Colon (tissue), 2 donors: Measurements from ENCODE around the gene ARHGEF6.
A peak's percentile ranks its signal among the peaks of the same experiment; 100 is the strongest.

Source experiments
- FAIRE-seq: peaks from 2 replicates; lab custom pipeline; 2012; peaks lifted over from hg19 to GRCh38; lab: Jason Lieb, UNC
- donor health status: control.
- donor health status: control.

ARHGEF6 gene

DNA sequence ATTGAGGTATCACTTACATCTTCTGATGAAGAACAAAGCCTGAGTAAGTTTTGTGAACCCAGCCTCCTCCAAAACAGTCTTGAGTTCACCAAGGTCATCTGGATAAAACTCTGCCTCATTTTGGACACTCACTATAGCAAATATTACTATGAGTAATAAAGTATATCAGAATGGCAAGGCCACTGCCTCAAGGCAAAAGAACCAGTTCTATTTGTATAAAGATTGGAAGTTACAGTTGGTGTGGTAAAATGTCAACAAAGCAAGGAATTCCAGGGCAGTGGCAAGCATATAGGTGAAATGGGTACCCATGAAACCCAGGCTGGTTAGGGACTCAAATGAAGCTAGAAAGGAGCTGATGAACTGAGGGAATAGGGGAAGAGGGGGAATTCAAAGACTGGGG lies 2.4 kb upstream of the ARHGEF6 start:
- no peak for FAIRE-seq

DNA sequence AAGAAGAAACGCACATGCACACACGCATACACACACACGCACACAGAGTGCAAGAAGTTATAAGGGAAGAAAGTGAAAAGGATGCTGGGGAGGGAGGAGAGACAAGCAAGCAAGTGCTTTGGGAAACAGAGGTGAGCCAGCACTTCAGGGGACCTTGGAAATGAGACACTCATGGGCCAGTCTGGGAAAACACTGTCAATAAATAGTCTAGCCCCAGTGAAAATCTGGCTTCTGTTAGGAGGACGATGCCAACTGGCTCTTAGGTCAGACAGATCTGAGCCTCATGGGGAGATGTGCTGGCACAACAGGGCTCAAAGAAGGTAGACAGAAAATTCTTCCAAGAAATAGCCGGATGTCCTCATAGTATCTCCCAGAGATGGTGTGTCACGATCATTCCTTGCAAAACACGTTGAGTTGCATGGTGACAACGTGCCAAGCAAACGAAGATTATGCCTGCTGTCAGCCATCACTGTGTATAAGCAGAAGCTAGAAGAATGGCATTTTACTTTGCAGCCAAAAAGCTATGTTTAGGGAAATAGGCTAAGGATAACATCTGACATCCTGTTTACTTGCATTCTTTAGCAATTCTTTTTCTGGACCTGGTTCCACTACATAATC lies 557 bp upstream of the ARHGEF6 start:
- FAIRE-seq, result no peak

DNA sequence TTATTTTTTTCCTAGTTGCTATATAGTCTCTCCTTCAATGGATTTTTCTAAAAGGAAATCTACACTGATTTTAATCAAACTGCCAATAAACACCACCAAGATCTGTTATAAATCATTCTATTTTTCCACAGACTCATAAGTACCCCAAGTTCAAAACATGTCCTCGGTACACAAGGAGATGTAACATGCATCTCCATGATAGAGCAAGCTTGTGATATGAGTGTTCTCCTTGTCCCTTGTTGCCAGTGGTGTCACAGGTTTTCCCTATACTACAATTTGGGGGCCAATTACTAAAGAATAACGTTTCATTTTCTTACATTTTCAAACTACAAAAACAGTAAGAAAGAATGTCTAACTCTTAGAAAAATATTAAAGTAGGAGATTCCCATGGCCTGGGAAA lies 491 bp downstream of the ARHGEF6 start:
- FAIRE-seq, result no peak

DNA sequence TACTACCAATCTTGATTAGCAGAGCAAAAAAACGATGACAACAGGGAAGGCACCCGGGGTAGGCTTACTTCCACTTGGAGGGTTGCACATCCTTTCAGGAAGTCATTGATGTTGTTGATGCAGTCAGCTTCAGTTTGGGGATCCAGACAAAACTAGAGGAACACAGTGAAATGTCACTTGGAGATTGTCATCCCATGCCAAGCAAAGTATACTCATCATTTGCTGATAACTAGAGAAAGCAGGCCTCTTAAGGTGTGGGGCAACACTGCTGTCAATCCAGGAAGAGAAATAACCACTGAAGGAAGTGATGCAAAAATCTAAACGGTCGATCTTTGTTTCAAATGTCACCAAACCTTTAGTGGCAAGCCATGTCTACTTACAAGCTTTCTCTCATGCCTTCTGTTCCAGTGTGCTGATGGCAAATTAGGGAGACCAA lies 1.4 kb downstream of the ARHGEF6 start:
- FAIRE-seq, result no peak

DNA sequence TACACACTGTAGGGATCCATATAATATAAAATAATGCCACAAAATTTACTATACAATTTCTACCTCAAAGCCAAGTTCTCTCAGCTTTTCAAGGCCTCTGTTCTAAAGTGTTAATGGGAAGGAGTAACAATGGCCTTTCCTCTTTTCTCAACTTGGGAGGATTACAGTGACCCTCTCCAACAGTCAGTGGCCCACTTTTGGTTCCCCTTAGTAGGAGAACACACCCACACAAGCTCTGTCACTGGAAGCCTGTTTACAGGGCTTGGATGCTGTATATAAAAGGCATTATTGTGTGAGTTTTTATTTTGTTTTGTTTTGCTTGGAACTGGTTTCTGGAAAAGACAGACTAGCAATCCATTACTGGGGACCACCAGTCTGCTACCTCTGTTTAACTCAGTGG lies 1.8 kb downstream of the ARHGEF6 start:
- FAIRE-seq, result no peak

DNA sequence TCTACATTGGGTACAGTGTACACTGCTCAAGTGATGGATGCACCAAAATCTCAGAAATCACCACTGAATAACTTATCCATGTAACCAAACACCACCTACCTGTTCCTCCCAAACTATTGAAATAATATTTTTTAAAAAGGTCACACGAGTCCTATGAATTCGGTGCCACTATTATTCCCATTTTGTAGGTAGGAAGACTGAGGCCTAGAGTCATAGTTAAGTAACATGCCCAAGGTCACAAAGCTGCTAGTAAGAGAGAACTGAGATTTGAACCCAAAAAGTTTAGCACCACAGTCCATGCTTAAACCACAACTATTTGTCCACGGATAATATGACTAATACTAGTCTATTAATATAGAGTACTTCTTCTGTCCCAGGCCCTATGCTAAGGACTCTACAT lies 2.7 kb downstream of the ARHGEF6 start:
- no peak for FAIRE-seq

DNA sequence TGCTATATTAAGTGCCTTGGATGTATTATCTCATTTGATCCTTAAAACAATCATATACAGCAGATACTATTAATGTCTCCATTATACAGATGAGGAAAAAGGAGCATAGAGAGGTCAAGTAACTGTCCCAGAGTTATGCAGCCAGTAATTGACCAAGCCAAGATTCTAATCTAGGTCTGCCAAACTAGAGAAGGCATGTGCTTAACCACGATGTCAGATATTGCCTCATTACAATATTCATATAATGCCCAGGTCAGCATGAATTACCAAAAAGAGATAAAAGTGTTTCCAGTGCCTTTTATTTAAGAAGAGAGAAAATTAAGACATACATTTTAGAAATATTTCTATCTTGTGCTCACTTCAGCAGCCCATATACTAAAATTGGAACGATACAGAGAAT lies 7.1 kb downstream of the ARHGEF6 start:
- peak; percentile 5 for FAIRE-seq

DNA sequence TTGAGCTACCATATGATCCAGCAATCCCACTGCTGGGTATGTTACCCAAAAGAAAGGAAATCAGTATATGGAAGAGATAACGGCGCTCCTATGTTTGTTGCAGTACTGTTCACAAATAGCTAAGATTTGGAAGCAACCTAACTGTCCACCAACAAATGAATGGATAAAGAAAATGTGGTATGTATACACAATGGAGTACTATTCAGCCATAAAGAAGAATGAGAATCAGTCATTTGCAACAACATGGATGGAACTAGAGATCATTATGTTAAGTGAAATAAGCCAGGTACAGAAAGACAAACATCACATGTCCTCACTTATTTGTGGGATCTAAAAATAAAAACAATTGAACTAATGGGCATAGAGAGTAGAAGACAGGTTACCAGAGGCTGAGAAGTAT lies 8.9 kb downstream of the ARHGEF6 start:
- FAIRE-seq, result peak; percentile 83

DNA sequence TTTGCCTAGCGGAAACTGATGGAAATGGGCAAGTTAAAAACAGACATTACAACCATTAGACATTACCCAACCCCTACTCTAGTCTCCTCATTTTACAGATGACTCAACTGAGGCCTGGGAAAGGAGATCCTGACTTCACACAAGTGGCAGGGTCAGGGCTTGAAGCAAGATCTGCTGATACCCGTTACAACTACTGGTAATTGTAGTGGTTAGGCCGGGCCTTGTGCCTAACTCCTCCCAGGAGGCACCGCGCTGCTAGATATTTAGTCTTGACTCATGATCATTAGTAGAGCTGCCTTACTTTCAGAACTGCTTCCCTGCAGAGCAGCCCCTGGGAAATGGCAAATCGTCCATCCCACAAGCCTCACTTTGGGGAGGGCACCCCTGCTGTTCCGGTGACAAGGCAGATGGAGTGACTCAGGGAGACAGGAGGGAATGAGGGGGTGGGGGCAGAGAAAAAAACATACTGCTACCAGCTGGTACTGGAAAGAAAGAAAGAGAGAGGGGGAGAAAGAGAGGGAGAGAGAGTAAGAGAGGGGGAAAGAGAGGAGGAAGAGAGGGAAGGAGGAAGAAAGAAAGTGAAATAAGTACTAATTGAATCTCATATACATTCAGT lies 12.2 kb downstream of the ARHGEF6 start:
- no peak for FAIRE-seq

DNA sequence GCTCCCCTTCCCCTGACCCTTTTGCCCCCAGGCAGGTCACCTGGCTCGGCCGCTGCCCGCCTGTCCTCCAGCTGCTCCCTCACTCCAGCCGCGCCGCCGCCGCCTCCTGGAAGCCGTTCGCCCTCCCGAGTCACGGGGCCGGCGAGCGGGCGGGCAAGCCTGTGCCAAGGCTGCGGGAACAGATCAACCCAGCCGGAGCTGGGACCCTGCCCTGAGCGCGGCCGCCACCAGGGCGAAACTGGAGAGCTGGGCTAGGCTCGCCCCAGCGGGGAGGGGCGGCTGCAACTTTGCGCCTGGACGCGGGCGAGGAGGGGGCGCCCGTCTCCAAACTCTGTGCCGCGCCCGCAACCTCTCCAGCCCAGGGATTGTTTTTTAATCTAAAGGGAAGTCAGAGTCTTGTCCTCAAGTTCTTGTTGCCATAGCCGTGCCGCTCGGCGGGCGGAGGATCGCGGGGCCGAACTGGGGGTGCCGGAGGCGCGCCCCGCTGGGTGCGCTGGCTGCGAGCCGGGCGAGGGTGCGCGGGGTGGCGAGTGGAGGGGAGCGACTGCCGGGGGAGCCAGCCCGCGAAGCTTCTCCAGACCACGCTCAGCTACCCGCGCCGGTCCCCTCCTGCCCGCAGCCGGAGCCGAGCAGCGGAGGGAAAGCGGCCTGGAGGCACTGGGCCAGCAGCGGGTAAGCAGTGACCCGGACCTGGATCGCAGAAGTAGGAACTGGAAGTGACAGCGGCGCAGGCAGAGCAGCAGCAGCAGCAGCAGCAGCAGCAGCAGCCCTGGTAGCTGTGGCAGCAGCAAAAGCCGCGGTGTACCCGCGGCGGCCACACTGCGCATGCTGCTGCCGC lies 13.4 kb downstream of the ARHGEF6 start:
- FAIRE-seq, result no peak

DNA sequence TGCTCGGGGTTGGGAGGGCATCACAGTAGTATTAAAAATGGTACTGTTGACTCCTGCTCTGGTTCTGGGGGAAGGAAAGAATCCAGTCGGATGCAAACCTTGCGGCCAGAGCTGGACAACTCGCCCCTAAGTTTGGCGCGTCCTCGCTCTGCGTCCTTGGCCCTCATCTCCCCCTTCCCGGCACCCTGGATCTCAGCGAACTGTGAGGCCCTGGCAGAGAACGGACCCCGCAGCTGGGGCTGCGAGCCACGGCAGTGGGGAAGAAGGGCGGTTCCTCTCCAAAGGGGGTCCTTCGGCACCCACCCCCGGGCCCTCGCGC lies 14.0 kb downstream of the ARHGEF6 start:
- FAIRE-seq, result no peak

DNA sequence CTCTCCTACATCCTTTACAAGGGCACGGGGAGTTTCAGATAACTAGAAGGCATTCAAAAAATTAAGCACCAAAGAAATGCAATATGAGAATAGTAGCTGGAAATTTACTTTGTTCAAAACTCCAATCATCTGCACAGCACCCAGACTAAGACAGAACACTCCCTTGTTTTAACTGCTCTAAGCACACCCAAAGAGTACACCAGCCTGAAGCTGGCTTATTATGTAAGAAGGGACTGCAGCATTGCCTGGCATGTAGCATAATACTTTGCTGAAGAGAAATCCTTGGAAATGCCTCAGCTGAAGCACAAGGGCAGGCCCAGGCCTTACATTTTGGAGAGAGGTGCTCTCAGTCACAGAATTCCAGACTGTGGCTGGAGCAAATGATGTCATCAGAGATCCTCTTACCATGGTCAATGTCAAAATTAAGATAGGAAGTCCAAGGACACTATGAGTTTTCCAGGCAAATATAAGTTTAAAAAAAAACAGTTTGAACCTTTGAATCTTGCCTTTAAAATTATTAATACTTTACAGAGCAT lies 14.8 kb downstream of the ARHGEF6 start:
- no peak for FAIRE-seq

DNA sequence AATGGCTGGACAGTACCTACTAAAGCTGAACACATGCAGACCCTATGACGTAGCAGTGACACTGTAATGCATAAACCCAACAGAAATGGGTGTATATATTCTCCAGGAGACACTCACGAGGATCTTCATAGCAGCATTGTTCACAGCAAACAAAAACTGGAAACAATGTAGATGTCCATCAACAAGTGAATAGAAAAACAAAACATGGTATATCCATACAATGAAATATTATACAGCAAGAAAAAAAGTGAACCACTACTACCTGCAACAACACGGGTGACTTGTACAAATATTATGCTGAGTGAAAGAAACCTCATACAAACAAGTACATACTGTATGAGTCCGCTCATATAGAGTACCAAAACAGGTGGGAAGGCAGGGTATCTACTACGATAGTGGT lies 16.5 kb downstream of the ARHGEF6 start:
- FAIRE-seq, result no peak

DNA sequence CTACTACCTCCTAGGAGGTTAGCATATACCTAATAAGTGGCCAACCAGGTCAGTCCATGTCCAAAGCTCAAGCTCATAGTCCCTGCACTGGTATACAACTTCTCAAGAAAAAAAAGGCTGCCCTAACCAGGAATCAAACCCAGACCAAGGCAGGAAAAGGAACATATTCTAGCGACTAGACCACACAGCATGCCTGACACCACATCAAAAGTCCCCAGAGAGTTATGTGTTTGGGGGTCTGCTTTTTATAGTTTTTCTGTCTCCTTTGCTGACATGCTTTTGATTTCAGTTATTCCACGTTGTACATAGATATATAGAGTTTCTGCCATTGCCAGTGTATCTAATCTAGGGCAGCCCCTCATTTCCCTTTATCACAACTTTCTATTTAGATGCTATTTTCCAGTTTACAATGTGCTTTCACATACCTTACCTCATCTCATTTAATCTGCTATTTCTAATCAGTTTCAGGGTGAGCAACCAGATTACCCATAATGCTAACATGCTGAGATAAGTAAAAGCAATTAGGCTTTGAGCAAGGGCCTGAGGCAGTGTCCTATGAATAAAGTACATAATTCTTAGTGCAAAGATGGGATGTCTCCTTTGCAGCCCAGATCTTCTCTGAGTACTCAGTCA lies 17.8 kb downstream of the ARHGEF6 start:
- no peak for FAIRE-seq

DNA sequence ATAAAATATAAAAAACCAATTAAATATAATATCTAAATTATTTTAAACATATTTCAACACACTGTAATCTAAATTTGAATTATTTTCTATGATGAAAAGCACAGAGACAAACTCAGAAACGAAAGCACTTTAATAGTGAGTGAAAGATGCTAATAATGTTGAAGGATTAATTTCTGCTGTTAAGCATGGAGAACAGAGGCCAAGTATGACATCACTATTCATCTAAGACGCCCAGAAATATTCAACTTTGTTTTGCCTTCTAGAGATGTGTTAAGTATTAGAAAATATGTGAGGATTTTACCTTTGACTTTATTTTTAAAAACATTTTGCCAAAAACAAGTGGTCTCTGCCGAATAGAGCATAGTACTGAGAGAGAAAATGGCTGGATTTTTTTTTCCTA lies 19.3 kb downstream of the ARHGEF6 start:
- FAIRE-seq, result peak; percentile 69

DNA sequence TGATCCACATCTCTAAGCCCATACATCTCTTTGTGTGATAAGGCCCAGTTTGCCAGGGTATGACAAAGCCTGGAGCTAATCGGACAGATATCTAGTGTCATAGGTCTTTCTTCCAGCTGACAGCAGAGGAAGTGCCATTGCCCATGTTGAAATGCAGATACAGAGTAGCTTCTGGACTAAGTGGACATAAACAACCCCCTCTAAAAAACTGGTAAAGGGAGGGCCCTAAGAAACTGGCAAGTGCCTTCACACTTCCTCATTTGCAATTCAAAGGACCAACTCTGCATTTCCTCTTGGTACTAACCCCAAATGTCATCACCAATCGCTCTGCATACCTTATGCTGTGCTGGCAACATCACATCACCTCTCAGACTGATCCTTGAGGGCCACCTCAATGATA lies 20.8 kb downstream of the ARHGEF6 start:
- no peak for FAIRE-seq

DNA sequence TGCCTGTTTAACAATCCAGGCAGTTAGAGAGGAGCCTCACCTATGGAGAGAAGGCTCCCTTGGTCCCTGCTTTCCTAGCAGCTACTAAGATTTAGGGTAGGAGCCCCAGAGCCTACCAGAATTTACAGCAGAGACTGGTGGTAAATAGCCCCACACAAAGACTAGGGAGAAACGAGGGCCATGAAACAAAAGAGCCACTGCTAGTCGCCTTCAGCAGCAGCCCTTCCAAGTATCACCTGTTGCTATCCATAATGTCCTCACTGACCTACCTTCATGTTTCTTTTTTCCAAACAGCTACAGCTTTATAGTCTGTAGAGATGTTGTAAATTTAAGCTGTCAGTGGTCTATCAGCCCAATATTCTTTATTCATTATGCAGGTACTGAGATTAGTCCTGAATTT lies 25.3 kb downstream of the ARHGEF6 start:
- FAIRE-seq, result no peak

DNA sequence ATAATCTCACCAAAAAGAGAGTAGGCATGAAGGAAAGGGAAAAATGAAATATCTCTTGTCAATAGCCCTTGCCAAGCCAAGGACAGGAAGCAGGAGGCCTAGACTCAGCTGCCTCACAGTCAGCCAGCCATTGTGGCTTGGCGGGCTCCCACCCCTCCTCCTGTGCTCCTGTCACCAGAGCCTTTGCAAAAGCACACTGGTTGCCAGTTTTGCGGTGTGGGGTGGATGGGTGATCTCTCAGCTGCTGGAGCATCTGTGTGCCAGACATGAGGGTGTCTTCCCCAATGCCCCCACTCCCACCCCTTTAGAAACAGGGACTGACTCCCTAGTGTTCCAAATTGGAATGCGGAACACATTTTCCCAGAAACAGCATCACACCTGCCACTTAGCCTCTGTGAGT lies 26.1 kb downstream of the ARHGEF6 start:
- FAIRE-seq, result no peak

DNA sequence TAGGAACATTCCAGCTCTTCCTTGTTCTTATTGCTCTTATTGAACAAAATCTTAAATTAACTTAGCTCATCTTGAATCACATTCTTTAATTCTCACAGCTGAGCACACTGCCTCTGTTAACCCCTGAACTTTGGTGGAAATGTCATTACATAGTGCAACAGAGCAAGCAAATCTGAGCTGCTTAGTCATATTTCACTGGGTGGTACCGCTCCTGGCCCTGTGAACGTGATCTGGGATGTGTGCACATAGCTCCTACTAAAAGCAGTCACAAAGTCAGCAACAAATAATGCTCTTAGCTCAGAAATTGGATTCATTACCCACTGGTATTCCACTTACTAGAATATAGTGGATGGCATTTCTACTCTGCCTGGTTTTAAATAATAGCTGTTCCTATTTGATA lies 27.9 kb downstream of the ARHGEF6 start:
- no peak for FAIRE-seq

DNA sequence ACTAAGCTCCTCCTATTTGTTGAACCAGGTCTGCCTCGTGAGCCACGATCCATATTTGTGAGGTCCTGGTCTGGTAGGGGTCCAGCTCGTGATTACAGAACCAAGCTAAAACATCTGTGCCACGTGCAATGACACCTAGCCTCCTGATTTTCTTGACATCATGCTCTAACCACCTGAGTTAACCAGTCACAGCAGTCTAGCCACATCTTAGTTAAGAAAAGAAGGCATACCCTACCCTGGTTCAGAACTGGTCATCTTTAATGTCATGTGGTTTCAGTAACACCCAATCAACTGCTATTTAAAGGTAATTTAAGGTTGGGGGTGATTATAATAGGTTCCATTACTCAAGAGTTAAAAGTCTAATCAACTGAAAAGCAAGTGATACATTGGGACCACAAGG lies 28.4 kb downstream of the ARHGEF6 start:
- peak; percentile 10 for FAIRE-seq

DNA sequence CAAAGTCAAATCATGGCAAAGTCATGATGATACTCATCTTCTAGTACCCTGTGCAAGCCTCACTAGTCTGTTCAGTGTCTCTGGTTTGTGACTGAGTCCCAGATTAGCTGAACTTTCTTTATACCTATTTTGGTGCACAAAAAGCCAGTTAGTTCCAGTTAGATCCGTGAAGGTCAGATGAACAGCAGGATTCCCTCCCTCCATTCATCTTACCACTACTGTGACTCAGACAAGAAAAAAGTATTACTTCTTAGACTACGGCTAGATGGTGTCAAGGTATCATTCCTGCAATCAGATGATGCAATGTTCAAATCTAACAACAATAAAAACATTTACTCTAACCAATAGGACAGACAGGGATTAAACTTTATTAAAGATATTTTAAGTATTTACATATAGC lies 30.4 kb downstream of the ARHGEF6 start:
- FAIRE-seq, result peak; percentile 38

DNA sequence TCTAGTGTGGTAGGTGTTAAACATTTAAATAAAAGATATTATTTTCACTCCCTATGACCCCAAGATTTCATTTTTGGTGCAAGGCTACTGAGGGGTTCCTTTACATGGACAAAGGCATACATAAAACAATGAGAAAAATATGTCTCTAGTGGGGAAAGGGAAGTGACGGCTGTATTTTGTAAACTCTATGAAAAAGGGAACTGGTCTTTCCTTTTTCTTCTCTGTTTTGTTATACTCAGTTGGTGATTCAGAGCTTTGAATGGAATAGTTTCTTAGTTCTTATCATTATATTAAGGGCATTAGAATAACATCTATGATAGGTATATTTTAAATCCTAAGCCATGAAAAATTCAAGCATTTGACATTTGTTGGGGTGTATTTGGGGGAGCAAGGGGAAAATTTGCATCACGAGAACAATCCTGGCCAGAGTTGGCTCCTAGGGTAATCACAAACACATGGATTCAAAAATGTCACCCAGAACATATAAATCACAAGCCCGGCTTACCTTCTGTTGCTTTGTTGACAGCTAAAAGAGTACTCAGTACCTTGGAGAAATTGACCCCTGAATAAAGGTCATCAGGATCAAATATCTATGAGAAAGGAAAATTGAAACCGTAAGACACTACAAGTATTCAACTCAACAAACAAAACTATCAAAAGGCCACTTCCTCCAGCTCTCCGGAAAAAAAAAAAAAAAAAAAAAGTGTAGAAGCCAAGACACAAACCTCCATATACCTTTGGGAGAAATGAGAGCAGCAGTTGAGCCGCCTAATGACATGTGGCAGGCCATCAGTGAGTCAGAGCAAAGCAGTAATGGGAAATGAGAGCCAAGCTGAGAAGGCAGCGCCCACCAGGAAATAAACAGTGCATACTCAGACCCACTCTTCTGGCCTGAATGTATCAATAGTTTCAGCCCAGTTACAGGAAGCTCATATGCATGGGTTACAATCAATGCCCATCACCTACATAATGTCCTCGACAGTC lies 33.4 kb downstream of the ARHGEF6 start:
- no peak for FAIRE-seq
